Choroid plexus epithelial cell (primary cell): ENCODE data around the gene HEATR5A.

ENCODE experiments used
- DNase-seq: peaks from one replicate; pipeline ENCODE4 v3.0.0-alpha.2; 2010; ENCODE audit warnings: low read depth
- H3K4me3 ChIP-seq: 2 replicates; pipeline ENCODE4 v1.5.1; 2011; ENCODE audit warnings: low read depth, mild to moderate bottlenecking, control low read depth, low read length, moderate library complexity
- CTCF ChIP-seq: conservative IDR thresholded peaks from 2 replicates; pipeline ENCODE4 v1.5.1; 2011; ENCODE audit warnings: low read depth, mild to moderate bottlenecking, control low read depth, inconsistent platforms, low read length, moderate library complexity

Gene HEATR5A

GRCh38 chr14:31271648-31272047 lies 148.7 kb downstream of the HEATR5A start:
- no peak overlapping the region for H3K4me3 ChIP-seq

GRCh38 chr14:31270196-31270772 lies 150.1 kb downstream of the HEATR5A start:
- no peak overlapping the region for H3K4me3 ChIP-seq
- TF ChIP-seq CTCF = peak; percentile 47
- peak; percentile 19 for DNase-seq

More at GRCh38 chr14:31271648-31272047, 148.7 kb downstream of the HEATR5A start:
- no peak for DNase-seq
- TF ChIP-seq CTCF = no peak

- H3K4me3 ChIP-seq = no peak overlapping the region
- TF ChIP-seq CTCF = no peak
- DNase-seq = peak; percentile 50
These were observed 150.6 kb downstream of the HEATR5A start for GRCh38 chr14:31269634-31270195.

- no peak for DNase-seq
- H3K4me3 ChIP-seq = no peak overlapping the region
- TF ChIP-seq CTCF = no peak
These were observed 152.1 kb downstream of the HEATR5A start for GRCh38 chr14:31268216-31268615.

- H3K4me3 ChIP-seq = no peak overlapping the region
- DNase-seq = no peak
- no peak for TF ChIP-seq CTCF
These were observed 153.7 kb downstream of the HEATR5A start for GRCh38 chr14:31266437-31267331.

- H3K4me3 ChIP-seq = no peak overlapping the region
- DNase-seq = no peak
- no peak for TF ChIP-seq CTCF
These were observed 154.5 kb downstream of the HEATR5A start for GRCh38 chr14:31265701-31266398.
